Hypothalamus (tissue), 51 donors: ENCODE measurements around the gene HDAC4.

Experiments used
- DNase-seq, 51 donors: peaks; one replicate each; lab custom pipeline; 2025; lab: John Stamatoyannopoulos, UW

HDAC4 gene

GRCh38 chr2:239289545-239289944, 111.3 kb downstream of the HDAC4 start:
- no peak for DNase-seq

DNA sequence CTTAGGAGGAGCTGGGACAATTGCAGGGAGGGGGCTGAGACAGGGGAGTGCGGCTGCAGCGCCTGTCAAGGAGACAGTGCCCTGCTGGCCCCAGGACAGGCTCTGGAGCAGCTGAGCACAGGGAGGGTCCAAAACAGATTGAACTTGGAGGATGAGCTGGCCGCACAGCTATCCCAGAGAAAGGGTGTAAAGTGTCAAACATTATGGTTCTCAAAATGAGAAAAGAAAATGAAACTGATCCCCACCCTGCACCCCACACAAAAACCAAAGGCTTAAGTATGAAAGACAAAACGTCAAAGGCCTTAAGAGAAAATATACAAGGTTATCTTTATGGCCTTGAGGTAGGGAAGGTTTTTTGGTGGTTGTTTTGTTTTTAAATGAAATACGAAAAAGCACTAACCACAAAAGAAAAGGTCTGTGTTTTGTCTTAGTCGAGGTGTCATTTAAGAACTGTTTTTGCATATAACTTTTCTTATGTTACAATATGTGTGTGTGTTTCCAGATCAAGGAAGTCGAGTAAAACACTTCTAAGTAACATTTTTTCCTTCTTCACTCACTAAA, 111.8 kb downstream of the HDAC4 start:
- DNase-seq = no peak

DNA sequence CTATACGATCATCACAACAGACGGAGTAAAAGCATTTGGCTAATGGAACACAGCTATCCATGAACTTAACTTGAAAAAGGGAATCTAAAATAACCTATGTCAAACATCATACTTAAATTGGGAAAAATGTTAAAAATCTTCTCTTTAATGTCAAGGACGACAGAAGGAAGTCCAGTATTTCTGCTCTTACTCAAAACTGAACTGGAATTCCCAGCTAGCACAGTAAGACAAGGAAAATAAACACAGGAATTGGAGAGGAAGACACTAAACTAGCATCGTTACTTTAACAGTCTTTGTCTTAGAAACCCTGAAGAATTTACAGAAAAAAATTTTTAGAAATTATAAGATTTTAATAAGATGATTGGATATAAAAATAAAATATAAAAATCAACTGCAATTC, 112.6 kb downstream of the HDAC4 start:
- DNase-seq = no peak

DNA sequence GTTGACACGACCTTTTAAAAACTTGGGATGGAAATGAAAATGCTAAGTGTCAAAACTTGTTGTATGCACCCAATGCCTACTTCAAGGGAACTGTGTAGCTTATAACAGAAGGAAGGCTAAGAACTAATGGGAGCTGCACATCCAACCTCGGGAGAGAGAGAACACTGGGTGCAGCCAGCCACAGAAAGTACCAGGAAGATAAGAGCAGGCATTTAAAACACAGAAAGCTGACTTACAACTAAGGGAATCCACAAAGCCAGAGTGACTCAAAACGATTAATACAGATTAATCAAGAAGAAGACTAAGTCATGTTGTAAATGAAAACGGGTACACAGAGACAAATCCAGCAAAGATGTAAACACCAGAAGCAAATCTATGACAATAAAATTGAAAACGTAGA, 113.4 kb downstream of the HDAC4 start:
- DNase-seq = no peak

GRCh38 chr2:239286901-239287300, 113.9 kb downstream of the HDAC4 start:
- no peak for DNase-seq

GRCh38 chr2:239285932-239286230, 114.9 kb downstream of the HDAC4 start:
- DNase-seq = no peak

DNA sequence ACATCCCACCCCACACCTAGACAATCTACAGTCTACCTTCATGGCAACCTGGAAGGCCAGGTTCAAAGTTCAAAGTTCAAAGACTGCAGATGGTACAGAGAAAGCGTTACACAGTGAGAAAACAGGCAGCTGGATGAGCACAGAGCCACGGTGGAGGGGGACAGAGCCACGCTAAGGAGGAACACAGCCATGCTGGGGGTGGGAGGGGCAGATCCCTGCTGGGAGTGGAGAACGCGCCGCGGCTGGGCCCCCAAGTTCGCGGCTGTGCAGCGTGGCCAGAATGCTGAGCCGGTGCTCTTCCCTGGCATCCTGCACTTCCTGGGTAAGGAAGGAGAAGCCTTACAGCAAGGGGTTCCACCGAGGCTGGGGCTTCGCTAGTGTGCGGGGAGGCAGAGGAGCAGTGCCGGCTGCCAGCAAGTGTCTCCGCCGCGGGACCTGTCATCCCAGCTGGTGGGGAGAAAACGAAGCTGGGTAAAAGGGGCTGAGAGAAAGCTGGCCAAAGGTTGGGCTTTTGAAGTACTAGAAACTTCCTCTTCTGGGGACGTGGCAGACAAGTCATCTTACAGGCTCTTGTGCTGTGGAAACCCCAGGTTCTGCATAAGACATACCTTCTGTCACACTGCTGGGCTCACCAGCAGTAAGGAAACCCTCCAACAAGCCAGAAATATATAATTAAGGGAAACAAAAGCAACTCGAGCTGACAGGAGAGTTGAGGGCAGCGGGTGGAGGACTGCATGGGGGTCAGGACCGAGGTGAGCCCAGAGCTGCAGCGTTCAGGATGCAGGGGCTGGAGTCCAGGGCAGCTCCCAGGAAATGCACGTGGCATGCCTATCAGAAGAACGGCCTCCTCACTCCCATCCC, 115.5 kb downstream of the HDAC4 start:
- DNase-seq = peak in 2 of 51 donors; percentile 41

GRCh38 chr2:239283961-239284795, 116.6 kb downstream of the HDAC4 start:
- peak in 3 of 51 donors; percentile 25 to 44 (median 29) for DNase-seq

DNA sequence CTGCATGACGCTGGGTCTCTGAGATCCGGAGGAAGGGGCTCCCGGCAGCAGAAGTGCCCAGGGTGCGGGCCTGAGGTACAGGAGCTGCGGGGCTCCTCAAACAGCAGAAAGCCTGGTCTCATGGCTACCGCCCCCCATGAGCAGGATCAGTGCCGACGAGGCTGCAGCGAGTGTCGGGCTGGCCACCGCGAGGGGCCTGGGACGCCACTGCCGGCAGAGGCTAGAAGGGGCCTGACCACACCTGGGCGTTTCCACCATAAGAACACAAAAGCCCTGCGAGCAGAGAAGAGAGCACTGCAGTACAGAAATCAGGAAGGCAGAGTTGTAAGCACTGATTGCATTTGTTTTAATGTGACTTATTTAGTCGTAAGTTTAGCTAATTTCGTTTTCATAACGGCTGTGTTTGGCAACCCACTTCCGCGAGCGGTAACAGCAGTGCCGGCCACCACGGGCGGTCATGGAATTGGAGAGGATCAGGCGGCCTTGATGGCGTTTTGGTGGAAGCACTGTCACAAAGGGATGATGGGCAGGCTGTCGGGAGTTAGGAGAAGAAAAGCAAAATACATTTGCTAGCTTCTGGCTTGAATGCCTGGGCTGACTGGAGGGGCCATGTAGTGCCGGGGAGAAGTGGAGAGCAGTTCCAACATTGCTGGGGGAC, 117.4 kb downstream of the HDAC4 start:
- DNase-seq = no peak

DNA sequence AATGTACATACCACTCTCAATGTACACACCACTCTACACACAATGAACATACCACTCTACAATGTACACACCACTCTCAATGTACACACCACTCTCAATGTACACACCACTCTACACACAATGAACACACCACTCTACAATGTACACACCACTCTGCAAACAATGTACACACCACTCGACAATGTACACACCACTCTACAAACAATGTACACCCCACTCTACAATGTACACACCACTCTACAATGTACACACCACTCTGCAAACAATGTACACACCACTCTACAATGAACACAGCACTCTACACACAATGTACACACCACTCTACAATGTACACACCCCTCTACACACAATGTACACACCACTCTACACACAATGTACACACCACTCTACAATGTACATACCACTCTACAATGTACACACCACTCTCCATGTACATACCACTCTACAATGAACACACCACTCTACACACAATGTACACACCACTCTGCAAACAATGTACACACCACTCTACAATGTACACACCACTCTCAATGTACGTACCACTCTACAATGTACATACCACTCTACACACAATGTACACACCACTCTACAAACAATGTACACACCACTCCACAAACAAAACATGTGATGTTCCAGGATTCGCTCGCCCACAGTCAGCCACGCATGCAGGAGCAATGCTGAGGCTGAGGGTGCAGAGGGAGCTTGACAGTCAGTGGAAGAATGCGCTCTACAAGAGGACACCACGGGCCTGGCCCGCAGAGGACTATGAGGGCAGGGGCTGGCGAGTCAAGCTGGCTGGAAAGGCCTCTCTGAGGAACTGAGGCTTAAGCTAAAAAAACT, 118.2 kb downstream of the HDAC4 start:
- DNase-seq = no peak

DNA sequence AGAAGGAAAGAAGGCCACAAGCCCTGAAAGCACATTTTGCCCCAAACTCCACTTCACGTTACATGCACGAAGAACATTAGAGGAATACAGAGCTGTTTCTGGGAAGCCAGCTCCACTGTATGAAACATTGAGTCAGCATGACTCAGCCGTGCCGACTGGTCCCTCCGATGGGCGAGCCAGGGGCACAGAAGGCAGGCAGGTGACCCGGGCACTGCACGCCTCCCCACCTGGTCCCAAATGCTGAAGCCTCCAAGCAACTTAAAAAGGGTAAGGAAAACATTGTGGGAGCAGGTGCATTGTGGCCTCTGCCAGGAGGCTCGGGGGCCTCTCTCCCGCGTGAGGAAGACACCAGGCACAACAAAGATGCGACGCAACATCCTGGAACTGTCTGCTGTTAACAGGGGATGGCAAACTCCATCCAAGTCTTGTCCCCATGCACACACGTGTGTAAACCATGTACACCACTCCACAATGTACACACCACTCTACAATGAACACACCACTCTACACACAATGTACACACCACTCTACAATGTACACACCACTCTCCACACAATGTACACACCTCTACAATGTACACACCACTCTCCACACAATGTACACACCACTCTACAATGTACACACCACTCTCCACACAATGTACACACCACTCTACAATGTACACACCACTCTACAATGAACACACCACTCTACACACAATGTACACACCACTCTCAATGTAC, 120.4 kb downstream of the HDAC4 start:
- DNase-seq = peak in 8 of 51 donors; percentile 27 to 57 (median 50)

DNA sequence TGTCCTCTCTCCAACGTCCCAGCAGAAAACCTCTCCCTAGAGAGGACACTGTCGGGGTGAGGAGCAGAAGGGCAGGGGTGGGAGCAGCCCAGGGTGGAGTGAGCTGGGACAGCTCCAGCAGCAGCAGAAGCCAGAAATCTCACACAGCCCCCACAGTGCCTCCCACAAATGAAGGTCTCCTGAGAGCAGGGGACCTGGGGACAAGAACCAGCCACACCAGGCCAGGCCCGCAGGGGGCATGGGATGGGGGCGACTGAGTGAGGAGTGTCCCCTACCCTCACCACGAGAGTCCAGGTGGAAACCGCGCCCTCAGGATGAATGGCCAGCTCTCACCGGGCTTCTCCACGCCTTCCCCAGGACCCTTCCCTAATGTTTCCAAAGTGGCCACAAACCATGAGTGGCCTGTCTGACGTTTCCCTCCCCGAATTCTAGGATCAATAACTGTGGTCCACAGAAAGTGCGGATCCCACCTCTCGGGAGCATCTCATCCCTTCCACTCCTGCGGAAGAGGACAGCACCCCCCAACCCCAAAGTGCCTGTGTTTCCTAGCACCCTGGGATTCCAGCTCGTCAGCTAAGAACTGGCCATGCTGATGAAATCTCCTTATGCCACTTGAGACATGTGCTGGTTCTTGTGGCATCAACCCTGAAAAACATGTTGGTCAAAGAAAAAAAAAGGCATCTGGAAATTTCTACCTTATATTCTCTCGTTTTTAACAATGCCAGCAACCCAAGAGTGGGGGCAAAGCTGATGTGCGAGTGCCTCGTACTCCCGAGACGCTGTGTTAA, 121.1 kb downstream of the HDAC4 start:
- no peak for DNase-seq

- DNase-seq = no peak
Measured at GRCh38 chr2:239278941-239279365, 121.9 kb downstream of the HDAC4 start.

DNA sequence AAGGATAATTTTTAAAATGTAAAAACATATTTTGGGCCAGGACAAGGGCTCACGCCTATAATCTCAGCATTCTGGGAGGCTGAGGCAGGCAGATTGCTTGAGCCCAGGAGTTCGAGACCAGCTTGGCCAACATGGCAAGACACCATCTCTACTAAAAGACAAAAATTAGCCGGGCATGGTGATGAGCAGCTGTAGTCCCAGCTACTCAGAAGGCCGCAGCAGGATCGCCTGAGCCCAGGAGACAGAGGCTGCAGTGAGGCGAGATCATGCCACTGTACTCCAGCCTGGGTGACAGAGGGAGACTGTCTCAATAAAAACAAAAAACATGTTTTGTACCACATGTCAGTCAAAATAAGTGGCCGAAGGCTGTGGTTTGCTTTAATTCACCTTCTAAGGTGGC, 122.5 kb downstream of the HDAC4 start:
- no peak for DNase-seq

DNA sequence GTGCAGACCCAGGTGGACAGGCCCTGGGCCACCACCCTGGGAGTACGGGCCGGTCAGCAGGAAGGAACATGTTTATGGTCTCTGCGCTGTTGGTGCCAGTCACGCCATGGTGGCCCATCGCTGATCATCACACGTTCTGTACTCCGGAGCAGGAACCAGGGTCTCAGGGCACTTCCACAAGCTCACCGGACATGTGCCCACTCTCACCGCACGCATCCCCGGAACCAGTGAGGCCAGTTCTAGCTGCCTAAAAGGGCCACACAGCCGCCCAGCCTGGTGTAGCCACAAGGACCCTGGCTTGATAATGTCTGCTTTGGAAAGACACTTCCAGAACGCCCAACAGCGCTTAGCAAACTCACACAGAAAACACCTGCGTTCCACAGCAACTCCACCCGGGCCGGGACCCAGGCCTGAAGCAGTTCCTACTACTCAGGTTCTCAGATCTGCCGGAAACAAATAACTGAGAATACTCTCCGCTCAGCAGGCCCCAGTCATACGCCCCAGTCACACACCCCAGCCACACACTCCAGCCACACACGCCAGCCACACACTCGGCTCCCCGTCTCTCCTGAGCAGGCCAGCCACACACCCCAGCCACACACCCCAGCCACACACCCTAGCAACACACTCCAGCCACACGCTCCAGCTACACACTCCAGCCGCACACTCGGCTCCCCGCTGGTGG, 123.3 kb downstream of the HDAC4 start:
- DNase-seq = no peak

- DNase-seq = no peak
Measured at GRCh38 chr2:239276851-239277250, 124.0 kb downstream of the HDAC4 start.

DNA sequence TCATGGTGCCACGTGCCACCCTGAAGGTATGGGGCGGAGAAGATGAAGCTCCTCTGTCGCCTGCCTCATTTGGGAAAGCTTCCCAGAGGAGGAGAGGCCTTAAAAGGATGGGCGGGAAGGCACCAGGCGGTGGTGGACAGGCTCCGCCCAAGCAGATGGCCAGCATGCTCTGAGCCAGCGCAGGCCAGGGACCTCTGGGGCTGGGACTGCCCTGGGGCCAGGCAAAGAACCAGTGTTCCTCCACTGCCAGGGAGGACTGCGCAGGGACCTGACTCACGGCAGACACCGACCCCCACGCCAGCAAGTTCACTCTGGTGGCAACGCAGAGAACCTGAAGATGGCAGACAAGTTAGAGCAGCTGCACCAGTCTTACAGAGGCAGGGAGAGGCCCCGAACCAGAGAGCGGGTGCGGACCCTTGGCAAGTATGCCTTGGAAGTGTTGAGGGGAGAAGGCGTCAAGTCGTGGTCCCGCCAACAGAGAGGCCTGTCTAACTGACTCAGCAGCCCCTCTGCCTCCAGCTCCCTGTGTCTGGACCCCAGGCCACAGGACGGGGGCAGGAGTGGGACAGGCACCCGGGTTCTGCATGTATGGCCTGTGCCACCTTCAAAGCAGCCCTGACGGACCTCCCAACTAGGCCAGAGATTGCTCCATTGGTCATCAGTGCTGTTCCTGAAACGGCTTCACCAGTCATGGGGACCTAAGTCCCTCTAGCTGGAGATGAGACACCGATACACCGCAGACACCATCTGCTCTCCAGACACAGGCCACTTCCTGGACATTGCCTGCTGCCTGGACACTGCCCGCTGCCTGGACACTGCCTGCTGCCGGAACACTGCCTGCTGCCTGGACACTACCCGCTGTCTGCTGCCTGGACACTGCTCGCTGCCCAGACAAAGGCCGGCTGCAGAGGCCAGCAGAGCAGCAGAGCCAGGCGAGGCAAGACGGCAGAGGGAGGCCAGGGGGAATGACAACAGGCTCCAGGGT, 124.7 kb downstream of the HDAC4 start:
- DNase-seq = peak in 25 of 51 donors; percentile 36 to 75 (median 56)
